Activated CD4-positive, CD25-positive, alpha-beta regulatory T cell treated with anti-CD3 and anti-CD28 coated beads, Interleukin-2, amount 50 U/mL, for 24 hours (primary cell): ENCODE measurements around the gene LMX1B.

Experiments
- ATAC-seq, 2 donors: fragments of 150-1000 bp; cut with Tn5 transposase; one replicate each; pipeline ENCODE4 v1.10.0; 2021; ENCODE audit warnings: mild to moderate bottlenecking in 1 of 2, moderate library complexity in 1 of 2

LMX1B gene

GRCh38 chr9:126619361-126620135 lies 5.8 kb downstream of the LMX1B start:
- no peak for ATAC-seq

GRCh38 chr9:126620478-126620877 lies 6.8 kb downstream of the LMX1B start:
- no peak for ATAC-seq

DNA sequence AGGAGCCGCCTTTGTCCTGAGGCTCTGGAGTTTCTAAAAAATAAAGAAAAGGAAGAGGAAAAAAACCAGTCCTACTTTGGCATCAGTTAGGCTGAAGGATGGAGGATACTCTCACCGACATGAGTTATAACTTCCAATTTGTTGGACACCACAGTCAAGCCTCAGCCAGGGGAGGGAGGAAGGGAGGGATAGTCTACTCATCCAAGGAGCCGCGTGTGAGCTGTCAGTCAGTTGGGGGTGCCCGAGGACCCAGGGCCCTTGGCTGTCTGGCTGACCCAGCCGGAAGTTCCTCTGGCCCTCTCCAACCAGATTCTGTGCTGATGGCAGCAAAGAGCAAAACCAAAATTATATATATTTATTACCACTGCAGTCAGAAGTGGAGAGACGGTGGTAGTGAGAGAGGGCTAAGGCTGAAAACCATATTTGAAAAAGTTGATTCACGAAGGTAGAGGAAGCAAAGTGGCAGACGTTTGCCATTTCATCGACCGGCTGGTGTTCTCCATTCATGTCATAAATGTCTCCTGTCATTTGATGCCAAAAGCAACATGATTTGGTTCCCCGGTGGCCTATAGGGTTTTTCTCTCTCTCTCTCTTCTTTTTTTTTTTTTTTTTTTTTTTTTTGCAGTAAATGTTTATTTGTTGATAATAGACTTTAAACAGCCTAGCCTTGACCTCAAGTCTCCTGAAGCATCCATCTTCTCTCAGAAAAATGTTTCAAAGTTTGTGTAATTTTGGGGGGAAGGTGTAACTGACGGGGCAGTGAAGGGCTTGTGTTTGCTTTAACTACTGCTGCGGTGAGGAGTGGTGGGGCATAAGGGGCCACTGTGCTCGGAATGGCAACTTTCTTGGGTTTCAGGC lies 7.6 kb downstream of the LMX1B start:
- ATAC-seq, result no peak

DNA sequence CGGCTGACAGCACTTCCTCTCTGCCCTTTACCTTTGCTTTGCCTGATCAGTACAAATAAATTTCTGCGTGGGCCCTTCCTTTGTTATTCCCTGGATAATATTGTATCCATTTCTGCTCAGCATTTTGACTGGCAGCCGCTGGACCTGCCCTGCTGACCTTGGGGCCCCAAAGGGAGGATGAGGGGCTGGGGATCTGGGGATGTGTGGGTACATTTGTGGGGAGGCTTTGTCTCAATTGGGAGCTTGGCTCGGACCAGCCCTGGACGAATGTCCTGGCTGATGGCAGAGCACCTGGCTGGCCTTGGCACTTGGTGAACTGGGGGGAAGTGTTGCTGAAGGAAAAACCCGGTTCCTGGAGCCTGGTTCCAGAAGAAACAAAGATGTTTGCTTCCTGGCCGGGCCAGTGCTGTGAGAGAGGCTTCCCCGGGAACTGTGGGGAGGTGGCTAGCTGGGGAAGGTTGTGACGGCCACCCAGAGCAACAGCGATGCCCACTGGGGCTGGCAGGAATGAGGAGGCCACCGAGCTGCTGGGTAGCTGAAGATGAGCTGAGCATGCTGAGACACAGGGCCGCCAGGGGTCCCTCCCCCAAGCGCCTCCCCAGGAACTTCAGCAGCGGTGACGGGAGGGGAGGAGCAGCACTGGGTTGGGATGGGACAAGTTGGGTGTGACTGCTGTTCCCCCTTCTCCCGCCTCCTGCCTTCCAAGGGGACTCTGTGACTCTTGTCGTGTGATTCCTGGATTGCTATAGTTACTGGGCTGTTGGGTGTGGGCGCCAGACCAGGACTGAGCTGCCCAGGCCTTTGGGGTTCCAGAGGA lies 8.4 kb downstream of the LMX1B start:
- ATAC-seq, result no peak

DNA sequence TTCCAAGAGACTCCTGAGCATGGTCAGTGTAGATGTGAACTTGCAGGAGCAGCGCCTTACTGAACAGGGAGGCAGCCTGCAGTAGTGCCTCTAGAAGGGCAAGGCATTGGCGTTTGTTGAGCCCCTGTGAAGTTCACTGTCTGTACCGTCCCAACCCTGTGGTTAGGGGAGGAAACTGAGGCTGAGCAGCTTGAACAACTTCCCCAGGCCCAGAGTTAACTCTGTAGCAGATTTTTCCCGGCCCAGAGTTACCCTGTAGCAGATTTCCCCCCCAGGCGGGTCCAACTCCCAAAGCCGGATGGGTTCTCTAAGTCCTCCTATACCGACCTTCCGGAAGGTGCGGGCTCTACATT lies 9.6 kb downstream of the LMX1B start:
- no peak for ATAC-seq

- no peak for ATAC-seq
These were observed 10.1 kb downstream of the LMX1B start for GRCh38 chr9:126623667-126624478.

GRCh38 chr9:126624479-126624826 lies 10.7 kb downstream of the LMX1B start:
- no peak for ATAC-seq

- ATAC-seq, result no peak
These were observed 11.2 kb downstream of the LMX1B start for GRCh38 chr9:126624912-126625311.

GRCh38 chr9:126625329-126626126 lies 11.8 kb downstream of the LMX1B start:
- ATAC-seq, result no peak

DNA sequence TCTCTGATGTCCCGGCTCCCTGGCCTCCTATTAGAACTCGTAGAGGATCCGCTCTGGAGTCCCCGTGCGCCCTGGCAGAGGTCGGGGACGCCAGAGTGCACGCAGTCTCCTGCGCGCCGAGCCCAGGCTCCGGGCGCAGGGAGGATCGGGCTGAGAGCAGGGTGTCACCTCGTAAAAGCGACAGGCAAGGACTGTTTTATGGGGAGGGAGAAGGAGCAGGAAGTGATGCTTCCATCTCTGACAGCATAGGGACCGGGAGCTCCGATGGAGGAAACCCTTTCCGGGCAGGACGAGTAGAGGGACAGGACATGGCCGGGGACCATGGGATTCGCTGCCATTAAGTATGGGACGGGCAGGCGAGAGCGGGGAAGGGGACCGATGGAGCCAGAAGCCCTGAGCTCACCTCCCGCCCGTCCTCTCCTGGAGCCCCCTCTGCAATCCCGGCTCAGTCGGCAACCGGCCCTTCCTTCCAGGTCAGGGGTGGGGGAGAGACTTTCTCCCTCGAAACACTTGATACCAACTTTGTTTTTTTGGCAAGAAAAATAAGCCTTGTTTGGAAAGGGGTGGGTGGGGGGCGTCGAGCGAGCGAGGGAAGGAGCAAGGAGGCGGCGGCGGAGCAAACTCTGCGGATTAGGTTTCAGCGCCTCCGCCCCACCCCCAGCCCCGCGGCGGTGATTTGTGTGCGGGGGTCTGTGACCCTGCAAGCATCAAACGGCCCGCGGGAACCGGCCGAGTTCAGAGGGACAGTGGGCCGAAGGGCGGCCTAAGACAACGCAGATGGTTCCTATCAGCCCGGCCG lies 12.6 kb downstream of the LMX1B start:
- ATAC-seq, result no peak

DNA sequence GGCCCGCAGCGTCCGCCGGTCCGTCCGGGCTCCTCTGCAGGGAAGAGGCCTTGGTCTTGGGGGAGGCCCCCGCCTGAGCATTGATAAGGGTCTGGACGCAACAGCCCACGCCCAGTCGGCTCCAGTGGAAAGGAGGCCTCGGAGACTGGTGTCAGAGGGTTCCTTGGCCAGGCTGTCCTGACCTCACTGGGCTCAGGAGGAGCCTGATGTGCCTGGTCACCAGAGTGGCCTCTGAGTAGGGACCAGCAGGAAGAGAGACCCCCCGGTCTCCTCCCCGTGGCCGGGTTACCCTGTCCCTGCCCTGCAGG lies 13.2 kb downstream of the LMX1B start:
- no peak for ATAC-seq

- ATAC-seq, result no peak
These were observed 14.4 kb downstream of the LMX1B start for GRCh38 chr9:126628146-126628545.

- ATAC-seq, result no peak
These were observed 15.4 kb downstream of the LMX1B start for GRCh38 chr9:126628969-126629674.

DNA sequence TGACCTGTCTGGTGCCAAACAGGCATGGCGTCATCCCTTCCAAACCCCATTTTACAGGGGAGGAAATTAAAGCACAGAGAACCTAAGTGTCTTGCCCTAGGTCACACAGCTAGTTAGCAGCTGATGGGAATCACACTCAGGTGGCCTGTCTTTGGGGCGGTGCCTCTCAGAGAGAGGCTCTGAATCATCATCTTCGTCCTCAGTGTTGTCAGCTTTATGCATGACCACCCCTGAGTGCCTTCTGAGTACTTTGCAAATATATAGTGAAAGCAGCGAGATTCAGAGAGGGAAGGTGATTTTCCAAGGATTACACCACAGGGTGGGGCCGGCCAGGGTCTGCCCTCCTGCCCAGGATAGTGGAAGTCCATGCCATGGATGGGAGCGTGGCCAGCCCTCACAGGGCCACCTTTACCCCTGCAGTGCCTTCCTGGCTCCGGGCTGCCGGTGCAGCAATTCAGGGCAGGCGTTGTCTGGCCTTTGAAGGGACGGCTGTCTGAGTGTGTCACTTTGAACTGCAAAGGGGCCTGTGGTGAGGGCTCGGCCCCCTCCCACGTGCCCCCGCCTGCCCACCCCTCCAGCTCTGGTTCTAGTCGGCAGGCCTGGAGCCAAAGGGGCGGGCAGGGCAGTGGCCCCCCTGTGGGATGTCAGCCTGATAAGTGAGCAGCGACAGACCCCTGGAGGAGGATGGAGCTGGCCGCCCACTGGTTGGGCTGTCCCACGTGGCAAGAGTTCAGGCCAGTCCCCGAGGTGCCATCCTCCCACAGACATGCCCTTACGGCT lies 16.9 kb downstream of the LMX1B start:
- ATAC-seq, result peak in 1 of 2 donors; percentile 38

- ATAC-seq, result no peak
These were observed 17.5 kb downstream of the LMX1B start for GRCh38 chr9:126631254-126631653.

GRCh38 chr9:126633881-126634558 lies 20.3 kb downstream of the LMX1B start:
- no peak for ATAC-seq

DNA sequence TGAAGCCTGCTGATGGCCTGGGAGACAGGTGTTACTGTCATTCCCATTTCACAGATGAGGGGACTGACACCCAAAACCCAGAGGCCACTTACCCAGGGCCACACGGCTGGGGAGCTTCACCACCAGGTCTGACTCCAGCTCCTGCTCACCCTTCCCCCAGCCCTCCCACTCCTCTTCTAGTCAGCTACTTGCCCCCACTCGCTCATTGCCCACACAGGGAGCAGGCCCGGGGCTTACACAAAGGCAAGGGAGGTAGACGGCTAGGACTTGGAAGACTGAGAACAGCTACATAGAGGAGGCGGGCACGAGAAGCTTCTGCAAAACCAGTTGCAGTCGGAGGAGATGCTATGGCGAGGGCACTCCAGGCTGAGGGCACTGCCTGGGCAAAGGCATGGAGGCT lies 21.3 kb downstream of the LMX1B start:
- ATAC-seq, result no peak

DNA sequence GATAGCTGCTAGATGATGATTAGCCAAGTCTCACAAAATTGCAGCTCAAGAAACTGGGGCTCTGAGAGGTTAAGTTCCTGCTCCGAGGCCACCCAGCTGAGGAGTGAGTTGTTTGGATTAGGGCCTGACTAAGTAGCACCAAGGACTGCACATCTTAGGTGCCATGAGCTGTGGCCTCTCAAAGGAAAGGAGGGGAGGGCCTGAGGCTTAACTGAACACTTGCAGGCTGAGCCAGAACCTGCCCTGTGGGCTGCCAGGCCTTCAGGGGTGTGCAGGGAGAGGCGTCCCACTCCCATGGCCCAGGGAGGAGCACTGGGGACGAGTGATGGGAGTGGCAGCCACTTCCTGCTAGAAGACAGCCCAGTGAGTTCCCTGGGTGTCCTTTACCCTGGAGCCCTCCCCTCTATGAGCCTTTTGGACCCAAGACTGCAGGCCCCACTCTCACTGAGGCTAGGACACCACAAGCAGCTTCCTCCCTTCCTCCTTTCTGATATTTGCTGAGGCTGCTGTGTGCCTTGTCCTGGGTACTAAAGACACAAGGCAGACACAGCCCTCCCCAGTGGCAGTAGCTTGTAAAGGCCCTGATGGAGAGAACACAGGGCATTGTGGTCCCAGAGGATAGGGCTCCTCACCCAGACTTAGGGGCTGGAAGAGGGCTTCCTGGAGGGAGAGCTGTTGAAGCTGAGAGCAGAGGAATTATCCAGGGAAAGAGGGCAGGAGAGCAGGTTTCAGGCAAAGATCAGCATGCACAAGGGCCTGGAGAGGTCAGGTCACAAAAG lies 22.1 kb downstream of the LMX1B start:
- no peak for ATAC-seq
